HG03280 (cell line): Measurements from ENCODE around the gene C1QC.

ENCODE experiments used
- ATAC-seq: cut with Tn5 transposase; IDR thresholded peaks from one replicate; pipeline ENCODE4 v1.9.1; 2021; ENCODE audit warnings: mild to moderate bottlenecking, moderate library complexity; ENCODE audit not compliant: unreplicated experiment

The C1QC gene

GRCh38 chr1:22643381-22643780, at the start of gene C1QC:
TSS of gene C1QC (plus strand) at chr1:22643633. CDS start at chr1:22644024, 391 bp downstream.
- no peak for ATAC-seq

- no peak for ATAC-seq
Measured at GRCh38 chr1:22594396-22594795, 49.0 kb upstream of the C1QC start.

GRCh38 chr1:22595108-22595507, 48.3 kb upstream of the C1QC start:
- ATAC-seq, result no peak

- no peak for ATAC-seq
Measured at GRCh38 chr1:22597301-22597965, 46.0 kb upstream of the C1QC start.

GRCh38 chr1:22597996-22598395, 45.4 kb upstream of the C1QC start:
- no peak for ATAC-seq

- ATAC-seq, result no peak
Measured at GRCh38 chr1:22598736-22599135, 44.7 kb upstream of the C1QC start.

- ATAC-seq, result no peak
Measured at GRCh38 chr1:22600071-22600816, 43.2 kb upstream of the C1QC start.

- ATAC-seq, result no peak
Measured at GRCh38 chr1:22600817-22601605, 42.4 kb upstream of the C1QC start.

- no peak for ATAC-seq
Measured at GRCh38 chr1:22601610-22602009, 41.8 kb upstream of the C1QC start.

GRCh38 chr1:22602060-22602740, 41.2 kb upstream of the C1QC start:
- ATAC-seq, result no peak

GRCh38 chr1:22606161-22606560, 37.3 kb upstream of the C1QC start:
- ATAC-seq, result no peak

- no peak for ATAC-seq
Measured at GRCh38 chr1:22607154-22607553, 36.3 kb upstream of the C1QC start.

- no peak for ATAC-seq
Measured at GRCh38 chr1:22608361-22608760, 35.1 kb upstream of the C1QC start.

- no peak for ATAC-seq
Measured at GRCh38 chr1:22609291-22609690, 34.1 kb upstream of the C1QC start.

- no peak for ATAC-seq
Measured at GRCh38 chr1:22611530-22611947, 31.9 kb upstream of the C1QC start.

- no peak for ATAC-seq
Measured at GRCh38 chr1:22612671-22613571, 30.5 kb upstream of the C1QC start.

- ATAC-seq, result no peak
Measured at GRCh38 chr1:22613572-22613918, 29.9 kb upstream of the C1QC start.

GRCh38 chr1:22613951-22614350, 29.5 kb upstream of the C1QC start:
- no peak for ATAC-seq

GRCh38 chr1:22615886-22616285, 27.5 kb upstream of the C1QC start:
- ATAC-seq, result no peak

GRCh38 chr1:22616571-22616970, 26.9 kb upstream of the C1QC start:
- ATAC-seq, result no peak
